GM18868 (cell line): ENCODE measurements around the gene NAPA.

Source experiments
- ATAC-seq: cut with Tn5 transposase; IDR thresholded peaks from one replicate; pipeline ENCODE4 v1.9.1; 2021; ENCODE audit warnings: mild to moderate bottlenecking, moderate library complexity; ENCODE audit not compliant: unreplicated experiment

Gene NAPA

GRCh38 chr19:47464675-47465419 is 50.0 kb downstream of the NAPA start:
- no peak for ATAC-seq

- ATAC-seq = no peak
Measured at GRCh38 chr19:47461876-47462275, 53.0 kb downstream of the NAPA start.

GRCh38 chr19:47459477-47459876 is 55.4 kb downstream of the NAPA start:
- no peak for ATAC-seq

- no peak for ATAC-seq
Measured at GRCh38 chr19:47458672-47459071, 56.2 kb downstream of the NAPA start.

- ATAC-seq = no peak
Measured at GRCh38 chr19:47456721-47457474, 58.0 kb downstream of the NAPA start.

- ATAC-seq = no peak
Measured at GRCh38 chr19:47450478-47450877, 64.4 kb downstream of the NAPA start.

- no peak for ATAC-seq
Measured at GRCh38 chr19:47448360-47448727, 66.5 kb downstream of the NAPA start.

- no peak for ATAC-seq
Measured at GRCh38 chr19:47447470-47448359, 67.1 kb downstream of the NAPA start.

GRCh38 chr19:47446534-47447469 is 68.1 kb downstream of the NAPA start:
- no peak for ATAC-seq

GRCh38 chr19:47445937-47446402 is 68.9 kb downstream of the NAPA start:
- no peak for ATAC-seq

- ATAC-seq = no peak
Measured at GRCh38 chr19:47445527-47445926, 69.3 kb downstream of the NAPA start.

GRCh38 chr19:47444388-47444821 is 70.5 kb downstream of the NAPA start:
- no peak for ATAC-seq

GRCh38 chr19:47443331-47443730 is 71.5 kb downstream of the NAPA start:
- ATAC-seq = no peak

GRCh38 chr19:47438793-47439220 is 76.1 kb downstream of the NAPA start:
- ATAC-seq = no peak
